OCI-LY1 (cell line): Measurements from ENCODE around the gene LTO1.

ENCODE experiments used
- H2AFZ ChIP-seq: fragments of 200-600 bp; sonication (generic), shearing (Covaris generic); 2 replicates; pipeline ENCODE4 v1.6.0; 2014; ENCODE audit warnings: antibody characterized with exemption, mild to moderate bottlenecking, low read length
- H3F3A ChIP-seq: fragments of 200-600 bp; sonication (generic), shearing (Covaris generic); 2 replicates; pipeline ENCODE4 v1.6.0; 2014; ENCODE audit warnings: mild to moderate bottlenecking, antibody characterized with exemption, low read length, moderate library complexity; ENCODE audit not compliant: insufficient read depth
- H3K27ac ChIP-seq: fragments of 200-600 bp; sonication (generic); 2 replicates; pipeline ENCODE4 v1.5.1; 2014; ENCODE audit warnings: low read length, mixed run types, mild to moderate bottlenecking, low read depth; ENCODE audit not compliant: poor library complexity, severe bottlenecking
- H3K27me3 ChIP-seq: fragments of 200-600 bp; sonication (generic); 2 replicates; pipeline ENCODE4 v1.6.0; 2014; ENCODE audit warnings: antibody characterized with exemption, mild to moderate bottlenecking, low read length, moderate library complexity; ENCODE audit not compliant: insufficient read depth
- H3K36me3 ChIP-seq: fragments of 200-600 bp; sonication (generic); 2 replicates; pipeline ENCODE4 v1.6.1; 2014; ENCODE audit warnings: mild to moderate bottlenecking, antibody characterized with exemption, low read length, moderate library complexity, mixed read lengths; ENCODE audit not compliant: insufficient read depth
- H3K4me1 ChIP-seq: fragments of 200-600 bp; sonication (generic); 2 replicates; pipeline ENCODE4 v1.5.1; 2014; ENCODE audit warnings: mild to moderate bottlenecking, low read length, moderate library complexity; ENCODE audit not compliant: insufficient read depth, severe bottlenecking
- H3K4me2 ChIP-seq: fragments of 200-600 bp; sonication (generic), shearing (Covaris generic); 2 replicates; pipeline ENCODE4 v1.6.1; 2014; ENCODE audit warnings: low read length
- H3K4me3 ChIP-seq: fragments of 200-600 bp; sonication (generic); 2 replicates; pipeline ENCODE4 v1.5.1; 2014; ENCODE audit warnings: low read length, low read depth, mild to moderate bottlenecking, mixed read lengths; ENCODE audit not compliant: poor library complexity, severe bottlenecking
- H3K79me2 ChIP-seq: fragments of 200-600 bp; shearing (Covaris generic); 2 replicates; pipeline ENCODE4 v1.6.1; 2016; ENCODE audit warnings: mixed run types, low read length, mixed read lengths; ENCODE audit not compliant: insufficient read depth
- H3K9ac ChIP-seq: fragments of 200-600 bp; sonication (generic), shearing (Covaris generic); 2 replicates; pipeline ENCODE4 v1.6.1; 2014; ENCODE audit warnings: mild to moderate bottlenecking, low read length, mixed read lengths
- H3K9me2 ChIP-seq: fragments of 200-600 bp; sonication (generic), shearing (Covaris generic); 2 replicates; pipeline ENCODE4 v1.6.1; 2014; ENCODE audit warnings: low read depth, mild to moderate bottlenecking, low read length, mixed read lengths
- H3K9me3 ChIP-seq: fragments of 200-600 bp; shearing (Covaris generic); 2 replicates; pipeline ENCODE4 v1.6.1; 2014; ENCODE audit warnings: low read length, mixed read lengths
- H4K20me1 ChIP-seq: fragments of 200-600 bp; sonication (generic), shearing (Covaris generic); 2 replicates; pipeline ENCODE4 v1.6.0; 2016; ENCODE audit warnings: mild to moderate bottlenecking, low read length; ENCODE audit not compliant: insufficient read depth
- TF ChIP-seq, protein P1 (sequence below): fragments of 200-600 bp; sonication (generic), shearing (Covaris generic); IDR thresholded peaks from 2 replicates; pipeline ENCODE4 v1.5.1; 2017; ENCODE audit warnings: mild to moderate bottlenecking, antibody characterized with exemption, low read length, moderate library complexity, mixed read lengths

Gene LTO1

DNA sequence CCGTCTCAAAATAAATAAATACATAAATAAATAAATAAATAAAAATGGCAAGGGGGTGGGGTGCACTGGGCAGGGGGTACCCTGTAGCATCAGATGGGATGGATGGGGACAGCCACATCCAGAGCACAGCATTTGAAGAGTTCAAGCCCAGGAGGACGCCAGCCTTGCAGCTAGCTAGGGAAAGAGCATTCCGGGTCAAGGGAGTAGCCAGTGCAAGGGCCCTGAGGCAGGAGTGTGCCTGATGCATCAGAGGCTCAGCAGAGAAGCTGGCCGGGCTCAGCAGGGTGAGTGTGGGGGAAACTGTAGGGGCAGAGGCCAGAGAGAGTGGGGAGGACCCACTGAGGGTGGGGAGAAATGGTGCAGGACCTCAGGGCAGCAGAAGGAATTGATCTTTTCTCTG is 57.9 kb downstream of the LTO1 start:
- Histone ChIP-seq H3K79me2 (no peaks in the 10 kb centered on the region), H4K20me1 (no peaks in the 10 kb centered on the region), H3K27me3 (no peaks in the 10 kb centered on the region), H3F3A (no peaks in the 10 kb centered on the region), H3K9me2 (no peaks in the 10 kb centered on the region), H3K4me2 (no peak overlapping the region), H3K9me3 (no peaks in the 10 kb centered on the region), H3K4me1 (no peaks in the 10 kb centered on the region), H3K4me3 (no peak overlapping the region), H2AFZ (no peak overlapping the region), H3K9ac (no peak overlapping the region), H3K27ac (no peak overlapping the region), H3K36me3 (no peaks in the 10 kb centered on the region)
- TF ChIP-seq, protein P1, sequence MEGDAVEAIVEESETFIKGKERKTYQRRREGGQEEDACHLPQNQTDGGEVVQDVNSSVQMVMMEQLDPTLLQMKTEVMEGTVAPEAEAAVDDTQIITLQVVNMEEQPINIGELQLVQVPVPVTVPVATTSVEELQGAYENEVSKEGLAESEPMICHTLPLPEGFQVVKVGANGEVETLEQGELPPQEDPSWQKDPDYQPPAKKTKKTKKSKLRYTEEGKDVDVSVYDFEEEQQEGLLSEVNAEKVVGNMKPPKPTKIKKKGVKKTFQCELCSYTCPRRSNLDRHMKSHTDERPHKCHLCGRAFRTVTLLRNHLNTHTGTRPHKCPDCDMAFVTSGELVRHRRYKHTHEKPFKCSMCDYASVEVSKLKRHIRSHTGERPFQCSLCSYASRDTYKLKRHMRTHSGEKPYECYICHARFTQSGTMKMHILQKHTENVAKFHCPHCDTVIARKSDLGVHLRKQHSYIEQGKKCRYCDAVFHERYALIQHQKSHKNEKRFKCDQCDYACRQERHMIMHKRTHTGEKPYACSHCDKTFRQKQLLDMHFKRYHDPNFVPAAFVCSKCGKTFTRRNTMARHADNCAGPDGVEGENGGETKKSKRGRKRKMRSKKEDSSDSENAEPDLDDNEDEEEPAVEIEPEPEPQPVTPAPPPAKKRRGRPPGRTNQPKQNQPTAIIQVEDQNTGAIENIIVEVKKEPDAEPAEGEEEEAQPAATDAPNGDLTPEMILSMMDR: no peak
